GM12872 (cell line): ENCODE results near the gene EDC4.

ENCODE experiments used
- CTCF ChIP-seq: IDR thresholded peaks from 3 replicates; pipeline ENCODE4 v1.5.1; 2011; ENCODE audit warnings: low read depth, mild to moderate bottlenecking, low read length, moderate library complexity; ENCODE audit not compliant: insufficient read depth

EDC4 gene

GRCh38 chr16:67902831-67903230, 30.0 kb downstream of the EDC4 start:
- no peak for TF ChIP-seq CTCF

GRCh38 chr16:67907397-67908180, 34.7 kb downstream of the EDC4 start:
- no peak for TF ChIP-seq CTCF

- no peak for TF ChIP-seq CTCF
Measured at GRCh38 chr16:67909056-67909742, 36.3 kb downstream of the EDC4 start.

- no peak for TF ChIP-seq CTCF
Measured at GRCh38 chr16:67910158-67910557, 37.3 kb downstream of the EDC4 start.

- TF ChIP-seq CTCF = no peak
Measured at GRCh38 chr16:67914758-67915495, 42.1 kb downstream of the EDC4 start.

- no peak for TF ChIP-seq CTCF
Measured at GRCh38 chr16:67915831-67916723, 43.2 kb downstream of the EDC4 start.
